CD4-positive, CD25-positive, alpha-beta regulatory T cell (primary cell): Measurements from ENCODE around the gene NEMP2. TPM values are rescaled to one million over a fixed set of nuclear protein-coding genes. Genes with fewer than 3 reads are reported as not detected.

Source experiments
- ATAC-seq, 2 donors: fragments of 150-1000 bp; cut with Tn5 transposase; one replicate each; pipeline ENCODE4 v1.10.0; 2021; ENCODE audit warnings: low read depth in 2 of 2, moderate number of reproducible peaks in 2 of 2, moderate library complexity in 1 of 2
- DNase-seq, 3 donors: peaks; one replicate each; pipeline versions ENCODE4 v3.0.0 to v3.0.0-alpha.2; 2012 to 2022; ENCODE audit warnings: mixed read lengths in 1 of 3
- H3K27ac ChIP-seq: one replicate; pipeline ENCODE4 v1.7.0; 2013; ENCODE audit warnings: mild to moderate bottlenecking, low read length; ENCODE audit not compliant: insufficient read depth, poor library complexity, severe bottlenecking
- H3K27me3 ChIP-seq: one replicate; pipeline ENCODE4 v1.7.0; 2013; ENCODE audit warnings: low read length; ENCODE audit not compliant: control insufficient read depth, insufficient read depth
- H3K36me3 ChIP-seq: one replicate; pipeline ENCODE4 v1.7.0; 2013; ENCODE audit warnings: mild to moderate bottlenecking, low read length, moderate library complexity; ENCODE audit not compliant: control insufficient read depth, insufficient read depth
- H3K4me1 ChIP-seq: 2 replicates; pipeline ENCODE4 v1.7.0; 2013; ENCODE audit warnings: mild to moderate bottlenecking, low read length; ENCODE audit not compliant: insufficient read depth, control insufficient read depth, poor library complexity, severe bottlenecking
- H3K4me3 ChIP-seq: one replicate; pipeline ENCODE4 v1.7.0; 2013; ENCODE audit warnings: low read depth, mild to moderate bottlenecking, low read length, moderate library complexity
- H3K9me3 ChIP-seq, 2 experiments: 1 replicate in 1 of 2; 2 replicates in 1 of 2; pipeline ENCODE4 v1.7.0; 2013; ENCODE audit warnings: low read length in 2 of 2, mild to moderate bottlenecking in 1 of 2, moderate library complexity in 1 of 2; ENCODE audit not compliant: control insufficient read depth in 2 of 2
- H3K27ac Mint-ChIP-seq, 3 donors: one replicate each; pipeline ENCODE4 v1.8.0; 2020 to 2022; ENCODE audit warnings: mild to moderate bottlenecking in 3 of 3, mixed read lengths in 3 of 3, moderate library complexity in 2 of 3
- H3K27me3 Mint-ChIP-seq: one replicate; pipeline ENCODE4 v1.8.0; 2022; ENCODE audit warnings: mild to moderate bottlenecking, mixed read lengths
- H3K36me3 Mint-ChIP-seq: one replicate; pipeline ENCODE4 v1.8.0; 2020; ENCODE audit warnings: mixed read lengths
- H3K4me1 Mint-ChIP-seq, 4 donors: one replicate each; pipeline ENCODE4 v1.8.0; 2020 to 2022; ENCODE audit warnings: mixed read lengths in 4 of 4, mild to moderate bottlenecking in 1 of 4
- H3K4me3 Mint-ChIP-seq, 4 donors: one replicate each; pipeline ENCODE4 v1.8.0; 2020 to 2022; ENCODE audit warnings: mild to moderate bottlenecking in 4 of 4, mixed read lengths in 4 of 4, moderate library complexity in 3 of 4
- H3K9me3 Mint-ChIP-seq, 7 donors: one replicate each; pipeline ENCODE4 v1.8.0; 2020 to 2022; ENCODE audit warnings: mixed read lengths in 7 of 7, mild to moderate bottlenecking in 3 of 7, moderate library complexity in 2 of 7
- polyA plus RNA-seq, 4 donors: library from polyadenylated mRNA; unstranded; fragments of 300-500 nt; fragmentation: Illumina TruSeq; gene quantifications; one replicate each; pipeline ENCODE4 v1.2.3, GENCODE V29; 2021
- total RNA-seq: library from RNA; stranded (reverse); gene quantifications from one replicate; pipeline ENCODE4 v1.2.3, GENCODE V29; 2022

Gene NEMP2
- total and polyA plus RNA-seq, 5 donors from 2014 or later, result 10.7 to 14.9 (median 14.4) TPM

DNA sequence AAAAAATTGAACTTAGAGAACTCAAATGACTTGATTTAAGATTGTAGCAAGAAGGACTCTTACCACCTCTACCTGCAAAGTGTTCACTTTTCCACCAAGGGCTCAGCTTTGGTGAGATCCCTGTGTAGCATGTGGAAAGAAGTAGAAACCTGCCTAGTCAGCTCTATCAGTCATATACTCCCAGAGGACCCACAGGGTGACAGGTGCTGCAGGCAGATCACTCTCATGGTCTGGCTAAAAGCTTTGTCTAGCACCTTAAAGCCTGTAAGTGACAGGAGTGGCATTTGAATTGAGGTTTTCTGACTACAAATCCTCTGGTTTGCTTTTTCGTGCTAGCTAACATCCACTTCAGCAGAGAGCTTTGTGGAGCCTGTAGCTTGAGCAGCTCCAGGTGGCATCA lies 18.7 kb upstream of the NEMP2 start:
- Mint-ChIP-seq H3K4me1 (peaks cover 0 to 9% (median 5%) of the 10 kb centered on the region in 4 donors), H3K9me3 (peaks cover 0 to 7% (median 0%) of the 10 kb centered on the region in 7 donors), H3K27ac (no peak overlapping the region), H3K4me3 (no peak overlapping the region), H3K36me3 (no peaks in the 10 kb centered on the region), H3K27me3 (no peaks in the 10 kb centered on the region)
- Histone ChIP-seq H3K27ac (no peak overlapping the region), H3K4me1 (no peaks in the 10 kb centered on the region), H3K27me3 (no peaks in the 10 kb centered on the region), H3K36me3 (no peaks in the 10 kb centered on the region), H3K4me3 (no peak overlapping the region), H3K9me3 (no peaks in the 10 kb centered on the region)
- no peak for DNase-seq
- ATAC-seq, result no peak

DNA sequence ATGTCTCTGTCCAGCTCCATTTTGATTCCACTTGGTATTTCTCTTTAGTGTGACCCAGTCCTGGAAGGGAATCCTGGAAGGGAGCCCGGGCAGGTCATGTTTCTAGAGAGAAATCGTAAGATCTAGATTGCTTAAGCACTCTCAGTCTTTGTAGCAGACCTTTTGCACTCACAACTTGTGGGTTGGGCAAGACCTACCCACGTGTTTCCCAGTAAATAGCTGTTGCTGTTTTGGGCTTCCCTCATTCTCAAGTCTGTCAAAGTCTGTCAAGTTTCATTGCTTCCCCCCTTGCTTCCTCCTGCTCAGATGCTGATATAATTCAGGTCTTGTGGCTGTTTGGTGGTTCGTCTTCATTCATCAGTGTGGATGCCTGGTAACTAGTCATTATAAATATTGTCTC lies 17.4 kb upstream of the NEMP2 start:
- no peak for ATAC-seq
- Mint-ChIP-seq H3K4me1 (peaks cover 0 to 9% (median 6%) of the 10 kb centered on the region in 4 donors), H3K9me3 (peaks cover 0 to 7% (median 0%) of the 10 kb centered on the region in 7 donors), H3K36me3 (no peaks in the 10 kb centered on the region), H3K4me3 (no peak overlapping the region), H3K27me3 (no peaks in the 10 kb centered on the region), H3K27ac (peak overlapping the region in 2 of 3 donors; percentile 33 to 35)
- Histone ChIP-seq H3K4me3 (no peak overlapping the region), H3K27ac (no peak overlapping the region), H3K4me1 (no peaks in the 10 kb centered on the region), H3K9me3 (no peaks in the 10 kb centered on the region), H3K27me3 (no peaks in the 10 kb centered on the region), H3K36me3 (no peaks in the 10 kb centered on the region)
- DNase-seq, result no peak

DNA sequence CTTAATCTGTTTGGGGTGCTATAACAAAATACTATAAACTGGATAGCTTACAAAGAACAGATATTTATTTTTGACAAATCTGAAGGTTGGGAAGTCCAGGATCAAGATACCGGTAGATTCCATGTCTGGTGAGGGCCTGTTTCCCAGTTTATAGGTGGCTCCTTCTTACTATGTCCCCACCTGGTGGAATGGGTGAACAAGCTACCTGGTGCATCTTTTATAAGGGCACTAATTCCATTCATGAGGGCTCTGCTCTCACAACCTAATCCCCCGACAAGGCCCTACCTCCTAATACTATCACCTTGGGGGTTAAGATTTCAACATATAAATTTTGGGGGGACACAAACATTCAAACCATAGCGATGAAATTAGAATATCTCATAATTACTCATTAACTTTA lies 15.6 kb upstream of the NEMP2 start:
- Histone ChIP-seq H3K4me1 (no peaks in the 10 kb centered on the region), H3K9me3 (no peaks in the 10 kb centered on the region), H3K27me3 (no peaks in the 10 kb centered on the region), H3K36me3 (no peaks in the 10 kb centered on the region), H3K27ac (no peak overlapping the region), H3K4me3 (no peak overlapping the region)
- Mint-ChIP-seq H3K4me1 (peaks cover 0 to 9% (median 6%) of the 10 kb centered on the region in 4 donors), H3K36me3 (no peaks in the 10 kb centered on the region), H3K27me3 (no peaks in the 10 kb centered on the region), H3K9me3 (peaks cover 0 to 1% (median 0%) of the 10 kb centered on the region in 7 donors), H3K4me3 (no peak overlapping the region), H3K27ac (no peak overlapping the region)
- ATAC-seq (no peak), DNase-seq (no peak)

DNA sequence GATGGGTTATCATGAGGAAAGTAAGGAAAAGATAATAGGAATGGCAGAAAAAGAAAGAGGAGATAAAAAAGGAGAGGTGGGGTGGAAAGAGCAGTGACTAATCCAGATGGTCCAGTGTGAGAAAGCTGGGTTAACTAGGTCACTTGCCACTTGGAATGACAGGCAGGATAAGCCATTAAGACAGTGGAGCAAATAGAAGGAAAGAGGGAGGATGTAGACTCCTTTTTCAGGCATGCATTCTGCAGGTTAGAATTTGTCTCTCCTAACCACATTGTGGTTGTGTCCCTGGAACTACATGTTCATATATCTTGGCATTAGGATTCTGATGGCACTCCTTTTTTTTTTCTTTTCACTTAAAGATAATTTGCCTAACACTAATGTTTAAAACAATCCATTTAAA lies 13.4 kb upstream of the NEMP2 start:
- no peaks in the 10 kb centered on the region for H3K9me3 ChIP-seq
- Mint-ChIP-seq H3K4me1 (peaks cover 0 to 9% (median 6%) of the 10 kb centered on the region in 4 donors), H3K27me3 (no peaks in the 10 kb centered on the region), H3K27ac (no peak overlapping the region), H3K36me3 (no peaks in the 10 kb centered on the region), H3K4me3 (no peak overlapping the region), H3K9me3 (peaks cover 0 to 2% (median 0%) of the 10 kb centered on the region in 7 donors)
- H3K27me3 ChIP-seq, result no peaks in the 10 kb centered on the region
- ATAC-seq (no peak), DNase-seq (no peak)
- no peak overlapping the region for H3K27ac ChIP-seq
- H3K36me3 ChIP-seq, result no peaks in the 10 kb centered on the region
- H3K4me3 ChIP-seq, result no peak overlapping the region
- H3K4me1 ChIP-seq, result no peaks in the 10 kb centered on the region

DNA sequence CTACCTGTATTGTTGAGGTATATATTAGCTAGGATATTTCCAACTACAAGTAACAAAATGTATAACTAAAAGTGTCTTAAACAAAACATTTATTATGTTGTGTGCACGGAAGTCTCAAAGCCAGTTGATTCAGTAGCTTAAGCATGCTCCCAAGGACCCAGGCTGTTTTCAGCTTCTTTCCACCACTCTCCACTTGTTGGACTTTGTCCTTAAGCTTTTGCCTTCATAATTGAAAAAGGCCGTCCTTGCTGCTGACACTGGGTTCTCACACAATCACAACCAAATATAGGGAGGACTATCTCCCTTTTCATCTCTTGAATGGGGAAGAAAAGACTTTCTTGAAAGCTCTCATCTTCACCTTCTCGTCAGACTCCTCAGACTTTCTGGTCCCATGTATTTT lies 12.2 kb upstream of the NEMP2 start:
- H3K27me3 Mint-ChIP-seq, result no peaks in the 10 kb centered on the region

DNA sequence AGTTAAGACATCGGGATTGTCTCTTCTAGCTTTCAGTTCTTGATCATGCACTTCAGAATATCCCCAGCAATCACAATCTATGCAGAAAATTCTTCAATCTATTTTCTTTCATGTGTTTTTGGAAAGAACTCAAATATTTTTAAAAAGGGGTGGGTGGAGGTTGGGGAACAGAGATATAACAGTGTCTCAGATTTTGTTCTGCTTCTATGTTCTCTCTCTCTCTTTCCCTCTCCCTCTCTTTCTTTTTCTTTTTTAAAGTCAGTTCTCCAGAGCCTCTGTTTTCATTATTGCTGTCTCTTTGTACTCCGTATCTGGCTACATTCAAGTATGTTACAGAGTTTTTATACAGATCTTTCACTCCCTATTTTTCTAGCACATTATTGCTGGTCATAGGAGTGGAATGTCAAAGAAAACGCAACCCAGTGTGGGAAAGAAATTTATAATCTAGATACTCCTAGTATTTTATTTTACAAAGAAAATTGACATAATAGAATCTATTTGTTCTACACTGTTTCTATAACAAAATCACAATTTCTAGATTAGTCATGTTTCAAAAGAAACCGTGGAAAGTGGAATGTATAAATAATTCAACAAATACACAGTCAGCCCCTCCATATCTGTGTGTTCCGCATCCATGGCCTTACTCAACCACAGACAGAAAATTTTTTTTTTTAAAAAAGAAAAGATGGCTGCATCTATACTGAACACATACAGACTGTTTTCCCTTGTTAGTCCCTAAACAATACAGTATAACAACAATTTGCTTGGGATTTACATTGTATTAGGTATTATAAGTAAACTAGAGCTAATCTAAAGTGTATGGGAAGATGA lies 11.2 kb upstream of the NEMP2 start:
- DNase-seq (no peak), ATAC-seq (no peak)
- Histone ChIP-seq H3K36me3 (no peaks in the 10 kb centered on the region), H3K27me3 (no peaks in the 10 kb centered on the region), H3K4me3 (no peak overlapping the region), H3K4me1 (no peaks in the 10 kb centered on the region), H3K27ac (no peak overlapping the region), H3K9me3 (peaks cover 9 to 10% of the 10 kb centered on the region in 2 experiments)
- H3K4me3 Mint-ChIP-seq, result no peak overlapping the region
- peaks cover 0 to 15% (median 8%) of the 10 kb centered on the region in 7 donors for H3K9me3 Mint-ChIP-seq
- H3K27me3 Mint-ChIP-seq, result no peaks in the 10 kb centered on the region
- peaks cover 0 to 2% (median 0%) of the 10 kb centered on the region in 4 donors for H3K4me1 Mint-ChIP-seq
- no peak overlapping the region for H3K27ac Mint-ChIP-seq
- H3K36me3 Mint-ChIP-seq, result peaks cover 10% of the 10 kb centered on the region

More for the DNA sequence above, 12.2 kb upstream of the NEMP2 start:
- Histone ChIP-seq H3K4me1 (no peaks in the 10 kb centered on the region), H3K9me3 (peaks cover 3 to 5% of the 10 kb centered on the region in 2 experiments), H3K27ac (no peak overlapping the region), H3K36me3 (no peaks in the 10 kb centered on the region), H3K27me3 (no peaks in the 10 kb centered on the region), H3K4me3 (no peak overlapping the region)
- Mint-ChIP-seq H3K4me3 (no peak overlapping the region), H3K4me1 (peaks cover 0 to 4% (median 1%) of the 10 kb centered on the region in 4 donors), H3K27ac (no peak overlapping the region), H3K9me3 (peaks cover 0 to 9% (median 4%) of the 10 kb centered on the region in 7 donors), H3K36me3 (peaks cover 4% of the 10 kb centered on the region)
- DNase-seq (no peak), ATAC-seq (no peak)

DNA sequence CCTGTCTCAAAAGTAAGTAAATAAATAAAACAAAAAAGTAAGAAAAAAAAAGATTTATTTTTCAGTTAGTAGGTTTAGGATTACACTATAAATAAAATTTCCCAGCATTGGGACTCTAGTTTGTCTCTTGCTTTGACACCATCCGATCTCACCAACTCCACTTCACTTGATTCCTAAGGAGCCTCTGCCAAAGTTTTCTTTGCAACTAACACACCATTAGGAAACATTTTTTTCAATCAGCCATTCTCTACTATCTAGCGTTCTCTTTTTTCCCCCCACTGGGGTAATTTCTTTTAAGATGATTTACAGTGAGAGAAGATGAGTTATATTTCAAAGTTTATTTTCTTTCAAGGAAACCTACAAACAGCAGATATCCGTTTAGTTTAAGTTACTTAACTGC lies 10.6 kb upstream of the NEMP2 start:
- no peak for ATAC-seq
- no peaks in the 10 kb centered on the region for H3K36me3 ChIP-seq
- Mint-ChIP-seq H3K36me3 (peaks cover 13% of the 10 kb centered on the region), H3K4me3 (no peak overlapping the region), H3K4me1 (peaks cover 0 to 2% (median 0%) of the 10 kb centered on the region in 4 donors), H3K27me3 (no peaks in the 10 kb centered on the region), H3K9me3 (peaks cover 0 to 20% (median 10%) of the 10 kb centered on the region in 7 donors), H3K27ac (no peak overlapping the region)
- peaks cover 15 to 17% of the 10 kb centered on the region in 2 experiments for H3K9me3 ChIP-seq
- H3K27ac ChIP-seq, result no peak overlapping the region
- H3K4me1 ChIP-seq, result no peaks in the 10 kb centered on the region
- no peak for DNase-seq
- no peak overlapping the region for H3K4me3 ChIP-seq
- no peaks in the 10 kb centered on the region for H3K27me3 ChIP-seq

DNA sequence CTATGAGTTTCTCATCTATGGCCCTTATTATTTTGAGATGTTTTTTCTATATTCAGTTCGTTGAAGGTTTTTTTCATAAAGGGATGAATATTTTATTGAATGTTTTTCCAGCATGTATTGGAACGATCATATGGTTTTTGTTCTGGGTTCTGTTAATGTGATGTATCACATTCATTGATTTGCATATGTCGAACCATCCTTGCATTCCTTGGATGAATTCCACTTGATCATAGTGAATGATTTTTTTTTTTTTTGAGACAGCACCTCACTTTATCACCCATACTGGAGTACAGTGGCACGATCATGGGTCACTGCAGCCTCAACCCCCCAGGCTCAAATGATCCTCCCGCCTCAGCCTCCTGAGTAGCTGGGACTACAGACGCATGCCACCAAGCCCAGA lies 5.5 kb upstream of the NEMP2 start:
- Histone ChIP-seq H3K4me1 (peaks cover 12% of the 10 kb centered on the region), H3K9me3 (peaks cover 21 to 37% of the 10 kb centered on the region in 2 experiments), H3K27ac (no peak overlapping the region), H3K27me3 (no peaks in the 10 kb centered on the region), H3K4me3 (no peak overlapping the region), H3K36me3 (no peaks in the 10 kb centered on the region)
- H3K4me1 Mint-ChIP-seq, result peaks cover 0 to 15% (median 6%) of the 10 kb centered on the region in 4 donors
- peaks cover 18% of the 10 kb centered on the region for H3K36me3 Mint-ChIP-seq
- ATAC-seq (no peak), DNase-seq (peak in 1 of 3 donors; percentile 38)
- peaks cover 0 to 47% (median 23%) of the 10 kb centered on the region in 7 donors for H3K9me3 Mint-ChIP-seq
- H3K27me3 Mint-ChIP-seq, result no peaks in the 10 kb centered on the region
- H3K4me3 Mint-ChIP-seq, result no peak overlapping the region
- H3K27ac Mint-ChIP-seq, result no peak overlapping the region
